HL-60 (cell line): ENCODE data around the gene GRIA1.

Experiments
- POLR2AphosphoS5 ChIP-seq: IDR thresholded peaks from 2 replicates; pipeline ENCODE4 v1.6.1; 2012; ENCODE audit warnings: low read depth
- REST ChIP-seq: IDR thresholded peaks from 2 replicates; pipeline ENCODE4 v1.6.1; 2012; ENCODE audit warnings: low read depth; ENCODE audit not compliant: insufficient replicate concordance
- SPI1 ChIP-seq: IDR thresholded peaks from 2 replicates; pipeline ENCODE4 v1.6.1; 2012; ENCODE audit warnings: low read depth, mild to moderate bottlenecking, borderline replicate concordance
- TF ChIP-seq, protein P1 (sequence below): IDR thresholded peaks from one replicate; pipeline ENCODE4 v1.5.1; 2011; ENCODE audit warnings: low read length, control low read depth, inconsistent platforms; ENCODE audit not compliant: insufficient read depth

- TF ChIP-seq, protein P1, sequence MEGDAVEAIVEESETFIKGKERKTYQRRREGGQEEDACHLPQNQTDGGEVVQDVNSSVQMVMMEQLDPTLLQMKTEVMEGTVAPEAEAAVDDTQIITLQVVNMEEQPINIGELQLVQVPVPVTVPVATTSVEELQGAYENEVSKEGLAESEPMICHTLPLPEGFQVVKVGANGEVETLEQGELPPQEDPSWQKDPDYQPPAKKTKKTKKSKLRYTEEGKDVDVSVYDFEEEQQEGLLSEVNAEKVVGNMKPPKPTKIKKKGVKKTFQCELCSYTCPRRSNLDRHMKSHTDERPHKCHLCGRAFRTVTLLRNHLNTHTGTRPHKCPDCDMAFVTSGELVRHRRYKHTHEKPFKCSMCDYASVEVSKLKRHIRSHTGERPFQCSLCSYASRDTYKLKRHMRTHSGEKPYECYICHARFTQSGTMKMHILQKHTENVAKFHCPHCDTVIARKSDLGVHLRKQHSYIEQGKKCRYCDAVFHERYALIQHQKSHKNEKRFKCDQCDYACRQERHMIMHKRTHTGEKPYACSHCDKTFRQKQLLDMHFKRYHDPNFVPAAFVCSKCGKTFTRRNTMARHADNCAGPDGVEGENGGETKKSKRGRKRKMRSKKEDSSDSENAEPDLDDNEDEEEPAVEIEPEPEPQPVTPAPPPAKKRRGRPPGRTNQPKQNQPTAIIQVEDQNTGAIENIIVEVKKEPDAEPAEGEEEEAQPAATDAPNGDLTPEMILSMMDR = no peak
- TF ChIP-seq POLR2AphosphoS5 = no peak
- TF ChIP-seq SPI1 = no peak
- no peak for TF ChIP-seq REST
Observed at GRCh38 chr5:153751251-153751650, 260.8 kb downstream of the GRIA1 start.
